Fibroblast of mammary gland (primary cell): Measurements from ENCODE around the gene LXN.

Source experiments
- DNase-seq: peaks from one replicate; pipeline ENCODE4 v3.0.0-alpha.2; 2010; ENCODE audit warnings: low read depth
- H3K4me3 ChIP-seq: 2 replicates; pipeline ENCODE4 v1.5.1; 2011; ENCODE audit warnings: low read depth, mild to moderate bottlenecking, low read length, moderate library complexity; ENCODE audit not compliant: control insufficient read depth
- TF ChIP-seq, protein P1 (sequence below): conservative IDR thresholded peaks from 2 replicates; pipeline ENCODE4 v1.5.1; 2011; ENCODE audit warnings: low read depth, low read length, inconsistent platforms; ENCODE audit not compliant: control insufficient read depth, insufficient read depth

The LXN gene

GRCh38 chr3:158711886-158712285, 39.4 kb upstream of the LXN start:
- TF ChIP-seq, protein P1, sequence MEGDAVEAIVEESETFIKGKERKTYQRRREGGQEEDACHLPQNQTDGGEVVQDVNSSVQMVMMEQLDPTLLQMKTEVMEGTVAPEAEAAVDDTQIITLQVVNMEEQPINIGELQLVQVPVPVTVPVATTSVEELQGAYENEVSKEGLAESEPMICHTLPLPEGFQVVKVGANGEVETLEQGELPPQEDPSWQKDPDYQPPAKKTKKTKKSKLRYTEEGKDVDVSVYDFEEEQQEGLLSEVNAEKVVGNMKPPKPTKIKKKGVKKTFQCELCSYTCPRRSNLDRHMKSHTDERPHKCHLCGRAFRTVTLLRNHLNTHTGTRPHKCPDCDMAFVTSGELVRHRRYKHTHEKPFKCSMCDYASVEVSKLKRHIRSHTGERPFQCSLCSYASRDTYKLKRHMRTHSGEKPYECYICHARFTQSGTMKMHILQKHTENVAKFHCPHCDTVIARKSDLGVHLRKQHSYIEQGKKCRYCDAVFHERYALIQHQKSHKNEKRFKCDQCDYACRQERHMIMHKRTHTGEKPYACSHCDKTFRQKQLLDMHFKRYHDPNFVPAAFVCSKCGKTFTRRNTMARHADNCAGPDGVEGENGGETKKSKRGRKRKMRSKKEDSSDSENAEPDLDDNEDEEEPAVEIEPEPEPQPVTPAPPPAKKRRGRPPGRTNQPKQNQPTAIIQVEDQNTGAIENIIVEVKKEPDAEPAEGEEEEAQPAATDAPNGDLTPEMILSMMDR, result no peak
- peak; percentile 87 for DNase-seq
- no peak overlapping the region for H3K4me3 ChIP-seq

GRCh38 chr3:158710601-158711000, 38.2 kb upstream of the LXN start:
- H3K4me3 ChIP-seq, result no peak overlapping the region
- TF ChIP-seq, protein P1, result no peak
- DNase-seq, result no peak

- H3K4me3 ChIP-seq, result no peak overlapping the region
- TF ChIP-seq, protein P1, result no peak
- DNase-seq, result peak; percentile 99
Observed at GRCh38 chr3:158709666-158710083, 37.2 kb upstream of the LXN start.

GRCh38 chr3:158703566-158703965, 31.1 kb upstream of the LXN start:
- no peak for DNase-seq
- TF ChIP-seq, protein P1, result no peak
- no peak overlapping the region for H3K4me3 ChIP-seq

DNA sequence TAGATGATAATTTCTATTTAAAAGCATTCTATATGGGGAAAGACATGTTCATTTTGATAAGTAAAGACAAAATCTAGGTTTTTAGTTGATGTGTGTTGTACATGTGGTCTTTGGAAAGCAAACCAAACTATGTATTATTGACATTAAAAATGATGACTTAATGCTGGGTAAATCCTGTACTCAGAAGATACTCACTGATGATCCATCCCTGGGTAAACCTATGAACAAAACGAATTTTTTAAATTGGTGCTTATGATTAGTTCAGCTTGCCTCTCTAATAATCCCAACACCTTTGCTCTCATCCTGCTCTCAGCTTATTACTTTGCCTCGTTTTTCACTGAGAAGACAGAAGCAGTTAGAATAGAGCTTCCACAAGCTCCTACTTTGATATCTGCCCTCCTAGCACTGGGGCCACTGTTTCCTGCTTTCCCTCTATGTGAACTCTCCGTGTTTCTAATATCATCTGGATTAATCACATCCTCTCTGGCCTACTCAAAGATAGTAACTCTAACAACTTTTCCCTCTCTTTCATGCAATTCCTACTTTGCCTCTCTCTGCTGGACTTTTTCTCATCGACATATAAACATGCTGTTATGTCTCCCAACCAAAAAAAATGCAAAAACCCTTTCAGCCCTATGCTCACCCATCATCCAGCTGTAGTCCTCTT, 30.5 kb upstream of the LXN start:
- H3K4me3 ChIP-seq, result no peak overlapping the region
- TF ChIP-seq, protein P1, result no peak
- peak; percentile 57 for DNase-seq

DNA sequence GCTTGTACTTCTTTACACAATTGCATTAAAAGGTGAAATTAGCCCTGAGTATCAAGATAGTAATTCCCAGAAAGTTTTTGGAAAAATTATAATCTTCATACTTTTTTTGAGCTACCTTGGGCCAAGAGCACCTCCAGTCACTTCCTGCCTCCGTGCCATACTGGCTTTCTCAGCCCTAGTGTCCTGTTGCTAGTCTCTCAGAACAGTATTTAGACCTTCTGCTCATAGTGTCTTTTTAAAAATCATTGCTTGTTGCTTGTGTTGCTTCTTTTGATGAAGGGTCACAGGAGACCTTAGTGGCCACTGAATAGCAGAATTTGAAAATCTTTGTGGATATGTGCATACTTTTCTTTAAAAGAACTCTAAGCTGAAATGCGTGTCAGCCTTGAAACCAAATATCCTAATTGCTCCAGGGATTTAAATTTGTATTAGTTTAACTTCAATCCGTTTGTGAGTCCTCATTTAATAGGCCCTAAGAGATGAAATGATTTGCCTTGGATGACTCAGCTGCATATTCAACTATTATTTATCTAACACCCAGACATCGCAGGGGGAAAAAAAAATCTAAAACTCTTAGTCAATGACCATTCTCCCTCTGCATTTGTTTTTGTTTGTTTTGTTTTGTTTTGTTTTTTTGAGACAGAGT, 29.1 kb upstream of the LXN start:
- TF ChIP-seq, protein P1, result no peak
- DNase-seq, result peak; percentile 66

More for the DNA sequence above, 29.1 kb upstream of the LXN start:
- H3K4me3 ChIP-seq, result no peak overlapping the region
